ENCODE data around the gene GLG1.
"Not testable (repeated sequence)": the region's sequence is repeated elsewhere in the genome, so short reads cannot be mapped to it uniquely, and the experiment has no call there.

Gene GLG1

GRCh38 chr16:74468807-74469525 lies 137.9 kb downstream of the GLG1 start:
- no peak for DNase-seq

- no peak for DNase-seq
Observed at GRCh38 chr16:74466872-74467271, 140.0 kb downstream of the GLG1 start.

- no peak for DNase-seq
Observed at GRCh38 chr16:74465851-74466685, 140.8 kb downstream of the GLG1 start.

- DNase-seq, result no peak
Observed at GRCh38 chr16:74465281-74465680, 141.6 kb downstream of the GLG1 start.

- DNase-seq, result peak; percentile 26
Observed at GRCh38 chr16:74463888-74464287, 143.0 kb downstream of the GLG1 start.

- DNase-seq, result no peak
Observed at GRCh38 chr16:74462361-74462760, 144.6 kb downstream of the GLG1 start.

GRCh38 chr16:74461826-74462225 lies 145.1 kb downstream of the GLG1 start:
- no peak for DNase-seq

GRCh38 chr16:74460542-74460941 lies 146.4 kb downstream of the GLG1 start:
- no peak for DNase-seq

GRCh38 chr16:74456290-74456625 lies 150.7 kb downstream of the GLG1 start:
- DNase-seq, result no peak

- peak; percentile 6 for DNase-seq
Observed at GRCh38 chr16:74455619-74456289, 151.2 kb downstream of the GLG1 start.

GRCh38 chr16:74455213-74455612 lies 151.7 kb downstream of the GLG1 start:
- no peak for DNase-seq

- DNase-seq, result no peak
Observed at GRCh38 chr16:74451951-74452758, 154.8 kb downstream of the GLG1 start.

- no peak for DNase-seq
Observed at GRCh38 chr16:74450967-74451760, 155.8 kb downstream of the GLG1 start.

GRCh38 chr16:74450236-74450635 lies 156.7 kb downstream of the GLG1 start:
- DNase-seq, result no peak

GRCh38 chr16:74449470-74449869 lies 157.4 kb downstream of the GLG1 start:
- no peak for DNase-seq

GRCh38 chr16:74448990-74449389 lies 157.9 kb downstream of the GLG1 start:
- peak; percentile 57 for DNase-seq

GRCh38 chr16:74447578-74447977 lies 159.3 kb downstream of the GLG1 start:
- no peak for DNase-seq

GRCh38 chr16:74446866-74447265 lies 160.0 kb downstream of the GLG1 start:
- no peak for DNase-seq

- not testable (repeated sequence) for DNase-seq
Observed at GRCh38 chr16:74443624-74444346, 163.1 kb downstream of the GLG1 start.

GRCh38 chr16:74439685-74440084 lies 167.2 kb downstream of the GLG1 start:
- peak; percentile 21 for DNase-seq

GRCh38 chr16:74438492-74438979 lies 168.4 kb downstream of the GLG1 start:
- peak; percentile 40 for DNase-seq
